8988T (cell line): ENCODE measurements around the gene NBEA.

ENCODE experiments used
- DNase-seq: peaks from one replicate; pipeline ENCODE4 v3.0.0; 2011

Gene NBEA

DNA sequence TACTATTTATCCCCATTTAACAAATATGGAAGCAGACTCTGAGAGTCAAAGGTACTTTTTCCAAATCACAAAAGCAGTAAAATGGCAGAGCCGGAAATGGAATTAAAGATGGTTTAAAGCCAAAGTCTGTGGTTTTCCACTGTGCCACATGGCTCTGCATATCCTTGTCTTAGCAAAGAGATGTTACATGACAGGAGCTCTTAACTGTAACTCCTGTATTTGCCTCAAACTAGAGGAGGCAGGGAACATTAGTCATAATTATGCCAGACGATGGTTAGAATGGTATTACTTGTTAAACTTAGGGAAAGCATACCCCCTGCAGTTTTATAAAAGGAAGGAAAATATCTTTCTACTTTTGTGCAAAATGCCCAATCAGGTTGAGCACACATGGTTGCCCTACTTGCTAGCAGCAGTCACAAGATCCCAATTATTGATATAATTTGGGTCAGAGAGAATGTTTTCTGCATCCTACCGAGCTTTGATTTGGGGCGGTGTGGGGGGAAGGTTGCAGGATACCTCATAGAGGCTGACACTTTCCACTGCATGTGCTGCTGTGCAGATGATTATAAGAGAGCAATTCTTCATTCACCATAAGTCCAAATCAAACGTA lies 576.4 kb downstream of the NBEA start:
- no peak for DNase-seq

DNA sequence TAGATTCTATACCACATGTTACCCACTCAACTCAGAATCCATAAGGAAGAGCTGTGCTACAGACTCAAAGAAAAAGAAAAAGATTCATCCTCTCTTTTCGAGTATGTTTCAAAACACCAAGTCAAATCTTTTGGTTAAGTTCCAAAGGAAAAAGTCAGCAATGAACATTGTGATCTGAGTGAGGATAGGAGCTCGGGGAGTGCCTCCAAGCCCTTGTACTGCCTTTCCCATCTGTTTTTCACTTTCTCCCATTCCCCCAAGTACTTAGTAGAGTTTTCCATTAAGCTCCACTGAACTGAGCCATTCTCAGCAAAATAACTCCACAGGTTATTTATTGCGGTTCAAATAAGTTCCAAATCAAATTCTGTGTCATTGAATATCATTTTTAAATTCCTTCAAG lies 582.1 kb downstream of the NBEA start:
- no peak for DNase-seq

DNA sequence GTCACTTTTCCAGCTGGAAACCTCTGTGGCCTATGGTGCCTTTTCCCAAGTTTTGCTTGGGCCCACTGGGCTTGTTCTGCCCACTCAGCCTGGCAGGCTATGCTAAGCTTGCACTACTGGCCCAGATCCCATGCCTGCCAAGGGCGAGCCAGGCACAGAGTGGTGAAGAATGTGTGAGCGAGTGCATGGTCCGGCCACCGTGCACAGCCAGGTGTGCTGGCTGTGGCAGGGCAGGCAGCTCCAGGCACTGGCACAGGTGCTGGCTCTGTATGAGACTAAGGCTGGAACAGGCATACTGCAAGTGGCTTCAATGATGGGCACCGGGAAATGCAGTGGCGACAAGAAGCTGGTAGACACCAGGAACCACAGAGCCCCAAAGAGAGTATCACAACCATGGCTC lies 584.5 kb downstream of the NBEA start:
- no peak for DNase-seq

DNA sequence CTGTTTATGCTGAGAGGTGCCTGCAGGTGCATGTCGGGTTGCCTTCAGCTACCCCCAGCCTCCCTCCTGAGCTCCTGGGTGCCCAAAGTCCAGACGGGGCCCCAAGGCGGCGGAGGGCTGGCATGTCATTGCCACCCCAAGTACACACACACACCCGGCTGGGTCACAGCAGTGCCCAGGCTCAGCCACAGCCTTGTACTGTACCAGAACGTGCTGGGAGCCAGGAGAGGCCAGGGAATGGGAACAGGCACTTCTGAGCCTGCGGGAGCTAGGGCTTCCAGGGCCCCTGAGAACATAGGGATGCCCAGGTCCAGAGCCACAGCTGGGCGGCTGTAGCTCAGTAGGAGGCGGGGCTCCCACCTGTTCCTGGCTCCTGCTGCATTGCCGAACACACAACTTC lies 585.4 kb downstream of the NBEA start:
- DNase-seq = no peak

DNA sequence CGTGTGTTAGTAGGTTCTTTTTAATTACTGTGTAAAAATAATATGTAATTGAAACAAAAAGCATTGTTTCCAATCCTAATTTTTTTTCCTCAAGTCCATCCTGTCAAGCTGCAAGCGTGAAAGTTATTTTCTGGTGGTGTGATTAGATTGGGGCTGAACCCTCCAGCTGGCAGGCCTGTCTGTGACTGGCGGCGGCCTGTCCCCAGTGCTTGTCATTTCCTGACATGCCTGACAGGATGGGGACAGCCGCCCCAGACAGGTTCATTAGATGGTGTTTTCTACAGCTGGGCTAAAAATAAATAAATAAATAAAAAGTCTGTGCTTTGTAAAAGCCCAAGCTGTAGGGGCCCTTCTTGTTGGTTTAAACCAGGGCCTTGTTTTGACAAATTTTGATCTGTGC lies 588.1 kb downstream of the NBEA start:
- no peak for DNase-seq

DNA sequence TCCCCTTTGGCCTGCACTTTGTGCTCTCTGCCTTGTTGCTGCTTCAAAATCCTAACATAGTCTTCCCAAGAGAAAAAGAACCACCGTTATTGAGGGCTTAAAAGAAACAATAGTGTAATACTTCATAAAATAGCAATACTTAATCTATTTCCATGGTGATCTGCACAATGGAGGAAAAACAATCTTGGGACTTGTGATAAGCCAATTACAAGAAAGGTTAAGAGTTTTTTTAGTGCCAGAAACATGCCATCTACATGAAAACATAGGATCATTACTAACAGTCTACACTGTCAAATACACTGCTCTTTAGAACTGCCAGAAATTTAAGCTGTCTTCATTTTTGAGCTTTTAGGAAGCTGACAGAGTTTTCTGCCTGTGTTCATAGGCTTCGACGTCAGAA lies 588.5 kb downstream of the NBEA start:
- no peak for DNase-seq

DNA sequence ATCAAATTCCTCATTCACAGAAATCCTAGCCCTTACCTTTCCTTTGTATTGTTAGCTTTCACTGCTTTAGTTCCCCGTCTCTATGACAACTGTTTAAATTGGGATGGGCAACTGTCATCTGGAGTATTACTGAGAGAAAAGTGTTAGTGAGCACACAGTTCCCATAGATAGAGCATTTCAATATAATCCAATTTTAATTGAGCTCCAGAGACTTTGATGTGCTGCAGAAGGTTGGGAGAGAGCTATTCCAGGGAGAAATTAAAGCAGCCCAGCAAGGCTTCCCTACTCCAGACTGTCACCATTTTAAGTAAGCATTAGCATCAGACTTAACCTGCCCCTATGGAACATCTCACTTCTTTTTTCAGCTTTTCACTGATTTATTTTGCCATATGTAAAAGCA lies 589.5 kb downstream of the NBEA start:
- DNase-seq = no peak

DNA sequence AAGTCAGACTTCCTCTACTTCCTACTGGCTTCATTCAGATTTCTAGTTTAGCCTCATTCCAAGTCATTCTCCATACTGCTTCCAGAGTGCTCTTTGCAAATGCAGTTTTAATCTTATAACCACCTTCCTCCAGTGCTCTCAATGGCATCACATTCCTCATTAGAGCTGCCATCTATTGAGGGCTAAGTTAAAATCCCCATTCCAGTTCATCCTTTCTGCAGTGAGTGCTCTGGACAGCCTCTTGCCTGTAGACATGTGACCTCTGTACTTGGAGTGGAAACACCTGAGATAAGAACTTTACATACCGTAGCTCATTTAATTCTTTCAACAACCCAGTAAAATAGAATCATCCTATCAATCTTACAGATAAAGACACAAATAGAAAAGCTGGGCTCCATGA lies 592.3 kb downstream of the NBEA start:
- no peak for DNase-seq

DNA sequence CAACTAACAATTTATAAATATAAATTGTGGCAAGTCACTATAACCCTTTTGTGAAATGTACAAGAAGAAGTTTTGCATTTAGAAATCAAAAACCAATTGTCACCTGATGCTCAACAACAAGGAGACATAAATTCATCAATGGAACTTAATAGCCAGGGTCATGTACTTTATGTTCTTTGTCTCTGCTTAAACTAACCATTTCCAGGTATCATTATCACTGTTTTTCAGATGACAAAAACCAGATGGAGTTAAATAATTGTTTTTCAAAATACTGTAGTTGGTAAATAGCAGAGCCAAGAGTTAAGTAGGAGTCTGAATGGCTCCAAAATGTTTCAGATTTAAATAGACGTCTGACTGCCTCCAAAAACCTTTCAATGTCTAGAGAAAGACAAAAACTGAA lies 606.7 kb downstream of the NBEA start:
- DNase-seq = no peak

DNA sequence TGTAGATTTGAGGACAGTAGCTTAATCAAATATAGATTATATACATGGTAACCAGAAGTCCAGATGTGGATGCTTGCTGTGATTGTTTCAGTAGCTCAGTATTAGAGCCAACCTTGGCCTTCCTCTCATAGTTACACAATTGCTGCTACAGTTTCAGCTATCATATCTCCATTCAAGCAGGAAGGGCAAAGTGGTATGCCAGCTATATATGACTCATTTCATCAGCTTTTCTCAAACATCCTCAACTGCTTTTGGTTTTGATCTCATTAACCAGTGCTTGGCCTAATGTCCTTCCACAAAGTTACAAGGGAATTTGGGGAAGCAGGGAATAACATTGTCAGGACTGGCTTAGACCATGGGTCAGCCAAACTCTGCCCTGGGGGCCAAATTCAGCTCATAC lies 607.4 kb downstream of the NBEA start:
- no peak for DNase-seq

DNA sequence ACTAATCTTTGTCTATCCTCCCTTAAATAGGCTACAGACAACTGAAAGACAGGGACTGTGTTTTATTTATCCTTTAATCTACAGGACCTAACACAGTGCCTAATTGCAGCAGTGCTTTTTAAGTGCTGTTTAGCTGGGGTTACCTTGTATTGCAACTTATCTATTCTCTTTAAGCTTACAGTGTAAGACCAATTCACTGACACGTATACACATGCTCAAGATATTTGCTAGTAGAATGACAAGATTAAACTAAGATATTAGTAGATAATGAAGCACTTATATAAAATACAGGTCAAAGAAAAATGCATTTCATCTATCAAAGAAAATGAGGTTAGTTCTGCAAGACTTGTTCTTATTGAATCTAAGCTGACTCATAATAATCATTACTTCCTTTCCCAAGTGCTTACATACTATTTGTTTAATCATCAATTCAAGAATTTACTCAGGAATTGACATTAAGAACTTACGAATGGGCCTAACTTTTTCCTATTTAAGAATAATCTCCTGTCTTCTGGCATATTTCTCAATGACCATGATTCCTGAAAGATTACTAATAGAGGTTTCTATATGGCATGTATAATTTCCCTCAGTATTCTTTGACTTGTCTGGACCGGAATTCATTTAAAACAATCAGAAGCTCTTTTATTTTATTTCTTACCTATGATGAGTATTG lies 610.2 kb downstream of the NBEA start:
- DNase-seq = no peak

DNA sequence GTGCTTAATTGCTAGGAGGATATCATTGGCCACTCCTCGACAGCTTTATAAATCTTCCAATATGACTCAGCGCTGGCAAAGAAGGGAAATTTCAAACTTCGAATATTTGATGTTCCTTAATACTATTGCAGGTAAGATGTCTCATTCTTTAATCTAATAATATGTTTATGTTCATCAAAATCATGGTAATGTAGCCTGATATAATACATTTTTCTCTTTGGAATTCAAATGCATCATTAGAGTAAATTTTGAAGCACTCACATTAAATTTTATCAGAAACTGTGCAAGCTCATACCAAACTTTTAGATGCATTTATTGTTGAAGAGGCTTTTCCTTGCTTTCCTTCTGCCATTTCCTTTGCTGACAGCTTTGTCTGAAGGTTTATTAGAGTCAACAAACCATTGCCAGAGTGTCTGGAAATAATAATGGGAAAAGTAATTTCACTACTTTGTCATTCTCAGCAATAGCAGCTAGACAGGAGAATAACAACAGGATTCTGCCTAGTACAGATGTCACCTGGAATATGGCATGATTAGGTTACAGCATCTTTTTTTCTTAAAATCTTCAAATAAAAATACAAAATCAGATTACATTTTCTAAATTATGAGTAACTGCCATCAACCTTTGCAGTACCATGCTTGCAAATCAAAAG lies 613.0 kb downstream of the NBEA start:
- DNase-seq = no peak

DNA sequence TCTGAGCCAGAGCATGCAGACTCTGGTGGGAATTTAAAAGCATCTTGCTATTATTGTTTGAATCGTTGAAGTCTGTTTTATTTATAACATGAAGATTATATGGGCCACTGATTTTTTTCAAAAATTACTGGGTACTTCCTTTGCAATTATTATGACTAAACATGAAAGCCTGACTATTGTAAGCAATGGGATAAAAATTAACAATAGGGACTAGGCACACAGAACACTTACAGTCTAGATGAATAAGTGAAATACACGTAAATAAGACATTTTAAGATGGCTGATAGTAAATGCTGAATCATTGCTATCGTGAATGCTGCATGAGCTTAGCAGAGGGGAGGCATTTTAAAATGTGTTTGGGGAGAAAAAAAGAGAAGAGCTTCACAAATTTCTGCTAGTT lies 615.4 kb downstream of the NBEA start:
- no peak for DNase-seq

DNA sequence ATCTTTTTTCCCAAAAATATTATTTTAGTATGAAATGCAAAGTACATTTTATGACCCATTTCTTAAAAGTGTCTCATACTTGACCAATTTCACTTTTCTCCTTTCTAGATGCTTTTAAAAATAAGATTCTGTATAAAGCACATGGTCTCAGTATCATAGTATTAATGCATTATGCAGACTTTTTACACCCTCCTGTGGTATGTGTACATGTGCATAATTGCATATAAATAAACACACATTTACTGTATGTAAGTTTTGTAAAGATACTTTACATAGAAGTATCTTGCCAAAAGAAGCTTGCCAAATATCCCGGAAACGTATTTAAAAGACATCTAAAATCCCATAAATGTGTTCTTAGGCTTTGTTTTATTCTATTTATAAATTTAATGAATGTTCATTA lies 619.5 kb downstream of the NBEA start:
- DNase-seq = no peak

DNA sequence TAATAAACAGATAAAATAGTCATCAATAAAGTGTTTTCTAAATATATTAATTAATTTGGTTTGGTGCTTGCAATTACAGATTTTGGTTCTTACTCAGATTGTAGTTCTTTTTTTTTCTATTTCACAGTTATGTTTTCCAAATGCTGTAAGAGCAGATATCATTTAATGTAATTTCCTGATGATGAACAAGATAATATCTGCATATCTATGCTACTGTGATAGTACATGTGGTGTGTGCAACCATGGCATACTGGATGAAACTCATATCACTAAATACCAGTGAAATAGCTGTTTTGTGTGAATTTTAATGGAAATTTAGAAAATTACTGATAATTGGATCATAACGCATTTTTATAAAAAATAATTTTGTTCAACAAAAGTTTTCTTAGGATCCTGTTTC lies 623.2 kb downstream of the NBEA start:
- no peak for DNase-seq

DNA sequence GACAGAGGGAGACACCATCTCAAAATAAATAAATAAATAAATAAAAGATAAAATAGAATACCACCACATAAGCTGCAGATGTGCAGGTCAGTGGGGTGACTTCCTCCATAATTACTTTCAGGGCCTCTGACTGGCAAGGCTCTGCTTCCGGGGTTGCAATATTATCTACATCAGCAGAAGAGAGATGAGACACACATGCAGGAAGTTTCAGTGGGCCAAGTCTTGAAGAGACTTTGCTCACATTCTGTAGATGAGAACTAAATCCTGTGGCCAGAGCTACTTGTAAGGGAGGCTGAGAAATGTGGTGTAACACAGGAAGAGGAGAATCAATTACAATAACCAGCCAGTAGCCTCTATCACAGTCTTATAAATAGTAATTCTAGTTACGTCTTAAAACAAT lies 624.3 kb downstream of the NBEA start:
- DNase-seq = no peak

DNA sequence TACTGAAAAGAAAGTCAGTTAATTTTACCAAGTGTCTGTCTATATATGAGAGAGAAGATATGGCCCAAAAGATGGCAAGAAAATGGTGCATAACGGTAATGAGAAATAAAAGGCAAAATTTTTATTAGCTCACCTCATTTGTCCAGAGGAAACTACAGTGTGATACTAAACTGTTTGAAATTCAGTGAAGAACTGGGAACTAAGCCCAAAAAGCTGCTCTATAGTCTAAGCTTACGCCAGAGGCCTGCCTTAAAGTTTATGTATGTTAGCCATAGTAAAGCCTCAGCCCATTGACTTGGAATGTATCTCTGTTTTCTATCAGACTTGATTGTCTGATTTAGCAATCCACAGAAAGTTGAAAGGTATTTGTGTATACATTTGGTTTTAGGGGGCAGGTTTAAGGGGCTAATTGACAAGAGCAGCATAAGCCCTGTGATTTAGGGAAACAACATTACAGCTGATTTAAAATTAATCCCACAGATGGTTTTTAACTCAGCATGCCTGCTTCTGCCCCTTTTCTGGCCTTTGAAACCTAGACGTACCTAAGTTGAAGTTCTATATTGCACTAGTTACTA lies 625.4 kb downstream of the NBEA start:
- DNase-seq = no peak

DNA sequence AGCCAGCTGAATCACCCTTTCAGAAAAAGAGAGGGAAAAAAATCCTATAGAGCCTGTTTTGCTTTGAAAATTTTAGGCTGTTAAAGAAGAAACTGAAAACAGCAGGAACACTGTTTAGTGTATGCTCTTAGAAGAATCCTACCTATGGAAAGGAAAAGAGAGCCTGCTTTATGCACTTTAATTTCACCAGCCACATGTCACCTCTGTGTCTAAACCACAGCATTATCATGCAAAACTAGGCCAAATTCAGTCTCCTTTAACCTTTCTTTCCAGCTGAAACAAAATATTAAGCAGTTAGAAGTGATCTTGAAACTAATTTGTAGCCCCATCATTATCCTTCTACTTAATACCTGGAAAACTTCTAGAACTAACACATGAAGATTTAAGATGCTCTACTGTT lies 631.6 kb downstream of the NBEA start:
- DNase-seq = no peak

DNA sequence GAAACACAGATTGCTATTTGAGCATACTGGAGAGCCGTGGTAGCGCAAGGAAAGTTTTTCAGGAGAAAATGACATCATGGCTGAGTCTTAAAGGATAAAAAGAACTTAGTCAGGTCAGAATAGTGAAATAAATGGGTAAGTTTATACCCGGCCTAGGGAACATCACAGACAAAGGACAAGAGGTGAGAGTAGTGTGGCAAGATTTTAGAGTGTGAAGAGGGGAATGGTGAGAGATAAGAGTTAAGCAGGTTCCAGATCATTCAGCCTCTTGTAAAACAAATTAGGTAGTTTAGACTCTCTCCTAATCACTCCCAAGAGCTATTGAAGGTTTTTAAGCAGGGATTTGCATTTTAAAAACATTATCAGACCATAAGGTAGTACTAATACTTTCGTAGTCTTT lies 650.4 kb downstream of the NBEA start:
- DNase-seq = no peak

DNA sequence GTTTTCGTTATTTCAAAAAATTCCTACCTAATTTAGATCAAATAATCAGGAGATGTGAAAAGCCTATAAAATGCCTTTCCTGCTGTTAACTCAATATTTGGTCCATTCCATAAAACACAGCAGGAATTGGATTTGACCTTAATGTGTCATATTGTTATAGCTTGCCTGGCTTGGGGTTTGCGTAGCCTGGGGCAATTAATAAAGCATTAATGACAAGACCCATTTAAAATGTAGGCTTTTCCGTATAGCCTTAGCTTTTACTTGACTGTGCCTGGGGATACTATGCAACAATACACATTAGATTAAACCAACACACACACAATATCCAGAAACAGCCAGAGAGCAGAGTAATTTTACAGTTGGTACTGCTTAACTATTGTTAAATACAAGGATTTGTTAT lies 651.6 kb downstream of the NBEA start:
- no peak for DNase-seq

DNA sequence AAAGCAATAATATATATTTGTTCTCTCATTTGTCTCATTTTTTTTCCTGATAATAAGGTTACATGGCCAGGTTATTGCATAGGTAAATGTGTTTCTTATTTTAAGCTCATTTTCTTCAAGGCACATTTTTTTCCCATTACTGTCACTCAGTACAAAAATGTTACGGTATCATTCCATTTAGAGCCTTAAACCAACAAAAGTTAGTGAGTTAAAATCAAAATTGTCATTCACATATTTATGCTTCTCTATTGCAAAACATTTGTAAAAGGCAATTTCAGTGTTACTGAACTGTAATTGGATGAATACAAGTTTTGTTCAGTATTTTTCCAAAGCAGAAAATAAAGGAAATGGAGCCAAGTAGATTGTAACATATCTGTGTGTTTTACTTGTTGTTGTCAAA lies 652.0 kb downstream of the NBEA start:
- DNase-seq = no peak

DNA sequence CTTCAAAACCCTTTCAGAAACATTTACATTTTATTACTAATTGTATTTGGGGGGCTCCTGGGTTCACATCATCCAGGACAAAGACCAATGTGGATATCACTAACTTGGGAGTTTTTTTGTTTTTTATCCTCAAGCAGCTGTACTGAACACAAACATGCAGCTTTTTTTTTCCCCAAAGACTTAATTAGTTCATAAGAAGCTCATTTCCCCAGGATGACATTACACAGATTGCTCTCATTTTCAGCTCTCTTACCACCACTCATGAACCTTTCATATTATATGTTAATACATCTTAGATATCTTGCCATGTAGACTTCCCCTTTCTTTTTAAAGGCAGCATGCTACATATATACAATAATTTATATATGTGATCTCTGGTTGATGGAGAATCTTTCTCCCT lies 653.1 kb downstream of the NBEA start:
- no peak for DNase-seq

DNA sequence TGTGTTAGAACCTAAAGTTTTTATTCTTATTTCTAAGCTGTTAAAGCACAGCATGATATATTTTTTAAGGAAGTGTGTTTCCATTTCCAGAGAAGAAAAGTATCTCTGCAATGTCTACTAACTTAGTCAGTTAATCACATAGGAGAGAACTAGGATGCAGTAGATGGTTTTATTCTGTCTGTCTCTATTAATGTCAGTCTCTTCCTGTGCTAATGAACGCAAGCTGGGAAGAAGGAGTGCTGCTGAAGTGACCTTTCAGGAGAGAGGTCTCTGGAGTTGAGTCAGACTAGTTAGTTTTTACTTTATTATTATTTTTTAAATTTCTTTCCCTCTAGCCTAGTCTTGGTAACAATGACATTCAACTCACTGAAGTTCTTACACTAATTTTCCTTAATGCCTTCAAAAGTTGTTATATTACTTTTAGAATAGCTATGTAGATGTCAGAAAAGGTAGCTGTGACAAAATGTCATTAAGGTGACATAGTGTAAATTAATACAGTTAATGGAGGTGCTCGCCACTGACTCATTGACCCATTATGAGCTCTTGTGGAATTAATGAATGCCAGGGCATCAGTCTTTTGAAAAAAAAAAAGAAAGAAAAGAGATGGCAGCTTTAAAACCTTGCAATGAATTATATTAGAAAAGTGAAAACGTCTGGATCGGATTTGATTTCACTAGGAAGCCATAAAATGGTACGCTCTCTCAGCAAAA lies 654.4 kb downstream of the NBEA start:
- DNase-seq = no peak

DNA sequence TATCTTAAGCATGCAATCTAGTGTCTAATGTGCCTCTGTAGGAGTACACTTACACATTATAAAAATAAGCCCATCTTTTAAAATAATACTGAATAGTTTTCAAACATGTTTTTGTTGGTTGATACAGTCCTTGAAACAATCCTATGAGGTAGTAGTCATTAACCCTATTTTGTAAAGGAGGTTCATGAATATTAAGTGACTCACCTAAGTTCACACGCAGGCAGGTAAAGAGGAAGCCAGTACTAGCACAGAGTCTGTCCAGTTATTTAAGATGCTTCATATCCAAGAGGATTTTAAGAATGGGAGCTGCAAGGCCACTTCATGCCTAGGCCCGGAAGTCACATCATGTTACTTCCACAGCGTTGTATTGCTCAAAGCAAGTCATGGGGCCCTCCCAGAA lies 655.4 kb downstream of the NBEA start:
- no peak for DNase-seq
